ENCODE data around the gene DNAH10.

The DNAH10 gene

DNA sequence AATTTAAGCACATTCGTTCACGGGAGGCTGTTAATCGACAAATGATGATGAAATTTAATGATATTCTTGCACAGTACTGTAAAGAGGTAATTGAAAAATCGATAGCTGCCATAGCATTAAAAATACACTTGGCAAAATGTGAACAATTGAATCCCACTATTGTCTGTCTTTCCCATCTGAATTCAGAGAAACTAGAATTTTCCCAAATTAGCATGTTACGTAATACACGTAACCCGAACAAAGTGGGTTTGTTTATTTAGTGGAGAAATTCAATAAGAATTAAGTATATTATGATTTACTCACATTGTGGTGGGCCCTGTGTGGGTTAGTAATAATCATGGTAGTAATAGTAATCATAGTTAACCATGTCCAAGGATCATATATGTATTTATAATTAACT lies 31.9 kb downstream of the DNAH10 start:
- DNase-seq = no peak

DNA sequence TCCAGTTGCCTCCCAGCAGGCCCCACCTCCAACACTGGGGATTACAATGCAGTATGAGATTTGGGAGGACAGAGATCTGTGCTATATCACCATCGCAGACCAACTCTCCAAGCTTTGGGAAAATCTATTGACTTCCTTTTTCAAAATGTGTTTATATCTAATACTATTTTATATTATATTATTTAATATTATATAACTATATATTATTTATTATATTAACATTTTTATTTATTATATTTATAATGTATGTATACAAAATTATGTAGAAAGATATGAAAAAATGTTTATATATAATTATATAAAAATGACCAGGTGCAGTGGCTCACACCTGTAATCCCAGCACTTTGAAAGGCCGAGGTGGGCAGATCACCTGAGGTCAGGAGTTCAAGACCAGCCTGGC lies 36.4 kb downstream of the DNAH10 start:
- no peak for DNase-seq

DNA sequence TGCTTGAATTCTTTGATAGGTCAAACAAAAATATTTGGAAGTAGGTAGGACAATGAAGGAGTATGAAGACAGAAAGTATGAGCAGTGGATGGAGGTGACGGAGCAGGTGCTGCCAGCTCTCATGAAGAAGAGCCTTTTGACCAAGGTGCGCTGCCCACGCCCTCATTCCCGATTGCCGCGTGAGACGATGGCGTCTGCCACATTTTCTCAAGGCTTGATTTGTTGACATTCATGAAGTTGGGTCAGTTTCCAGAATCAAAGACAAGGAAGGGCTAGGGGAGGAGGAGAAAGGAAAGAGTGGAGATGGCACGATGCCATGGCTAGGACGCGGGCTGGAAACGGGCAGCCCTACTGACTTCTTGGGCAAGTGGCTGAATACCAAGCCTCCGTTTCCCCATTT lies 37.1 kb downstream of the DNAH10 start:
- no peak for DNase-seq

DNA sequence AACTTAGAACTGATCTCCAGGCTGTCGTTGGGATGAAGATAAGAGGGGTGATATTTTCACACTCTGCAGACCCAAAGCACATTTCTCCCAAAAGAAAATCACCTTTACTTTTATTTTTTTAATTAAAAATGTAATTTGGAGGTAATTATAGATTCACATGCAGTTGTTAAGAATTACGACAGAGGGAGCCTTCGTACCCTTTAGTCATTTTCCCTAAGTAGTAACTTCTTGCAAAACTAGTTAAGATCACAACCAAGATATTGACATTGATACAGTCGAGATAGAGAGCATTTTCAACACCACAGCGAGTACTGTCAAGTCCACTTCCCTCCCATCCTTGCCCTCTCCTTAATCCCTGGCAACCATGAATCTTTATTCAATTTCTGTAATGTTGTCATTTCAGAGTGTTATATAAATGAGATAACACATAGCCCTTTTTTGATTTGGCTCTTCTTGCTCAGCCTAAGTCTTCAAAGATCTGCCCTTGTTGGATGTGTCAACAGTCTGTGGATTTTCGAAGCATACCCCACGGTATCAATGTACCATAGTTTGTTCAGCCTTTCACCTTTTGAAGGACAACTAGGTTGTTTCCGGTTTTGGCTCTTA lies 39.6 kb downstream of the DNAH10 start:
- DNase-seq = peak; percentile 25

DNA sequence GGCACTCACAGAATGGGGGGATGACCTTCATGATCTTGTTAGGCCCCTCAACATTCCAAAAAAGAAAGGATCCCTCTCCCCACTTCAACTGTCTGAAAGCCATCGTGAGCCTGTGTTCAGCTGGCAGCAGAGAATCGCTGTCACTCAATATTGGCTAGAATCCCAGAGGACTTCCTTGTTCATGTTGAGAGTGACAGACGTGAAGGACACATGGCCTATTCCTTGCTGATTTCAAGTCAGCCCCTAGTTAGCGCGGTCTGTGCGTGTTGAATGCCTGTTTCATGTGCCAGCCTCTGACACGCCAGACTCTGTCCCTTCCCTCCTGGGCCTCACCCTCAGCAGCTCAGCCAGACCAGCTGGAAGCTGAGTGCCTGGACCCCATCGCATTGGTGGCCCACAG lies 43.1 kb downstream of the DNAH10 start:
- DNase-seq = no peak

DNA sequence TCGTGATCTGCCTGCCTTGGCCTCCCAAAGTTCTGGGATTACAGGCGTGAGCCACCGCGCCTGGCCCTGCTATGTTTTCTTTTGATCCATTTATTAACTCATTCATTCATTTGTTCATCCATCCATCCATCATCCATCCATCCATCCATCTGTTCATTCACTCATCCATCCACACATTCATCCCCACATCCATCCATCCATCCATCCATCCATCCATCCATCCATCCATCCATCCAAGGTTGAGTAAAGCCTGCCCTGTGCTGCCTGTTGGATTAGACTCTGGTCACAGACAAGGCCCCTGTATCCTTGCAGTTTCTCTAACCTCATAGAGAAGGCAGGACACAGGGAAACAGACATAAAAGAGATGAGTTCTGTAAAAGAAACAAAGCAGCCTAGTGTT lies 44.9 kb downstream of the DNAH10 start:
- DNase-seq = no peak

DNA sequence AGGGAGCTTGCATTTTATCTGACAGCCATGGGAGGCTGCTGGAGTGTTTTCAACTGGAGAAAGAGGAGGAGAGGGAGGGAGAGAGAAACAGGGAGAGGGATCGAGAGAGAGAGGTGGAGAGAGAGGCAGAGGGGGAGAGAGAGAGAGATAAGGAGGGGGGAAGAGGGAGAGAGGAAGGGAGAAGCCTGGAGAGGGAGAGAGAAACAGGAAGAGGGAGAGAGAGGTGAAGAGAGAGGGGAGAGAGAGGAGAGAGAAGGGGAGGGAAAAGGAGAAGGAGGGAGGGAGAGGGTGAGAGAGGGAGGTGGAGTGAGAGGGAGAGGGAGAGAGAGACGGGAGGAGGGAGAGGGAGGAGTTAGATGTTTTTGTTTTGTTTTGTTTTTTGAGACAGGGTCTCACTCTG lies 45.6 kb downstream of the DNAH10 start:
- peak; percentile 8 for DNase-seq

DNA sequence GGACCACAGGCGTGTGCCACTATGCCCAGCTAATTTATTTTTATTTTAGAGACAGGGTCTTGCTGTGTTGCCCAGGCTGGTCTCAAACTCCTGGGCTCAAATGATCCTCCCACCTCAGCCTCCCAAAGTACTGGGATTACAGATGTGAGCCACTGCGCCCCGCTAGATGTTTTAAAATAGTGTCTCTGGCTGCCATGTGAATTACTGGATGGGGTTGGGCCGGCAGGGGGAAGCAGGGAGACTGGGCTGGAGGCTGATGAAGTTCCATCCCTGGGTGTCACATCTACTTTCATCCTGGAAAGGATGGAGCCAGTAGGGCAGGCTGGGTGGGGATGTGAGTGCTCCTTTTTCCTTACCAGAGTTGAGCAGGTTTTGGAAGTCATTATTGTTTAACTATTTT lies 46.1 kb downstream of the DNAH10 start:
- no peak for DNase-seq

DNA sequence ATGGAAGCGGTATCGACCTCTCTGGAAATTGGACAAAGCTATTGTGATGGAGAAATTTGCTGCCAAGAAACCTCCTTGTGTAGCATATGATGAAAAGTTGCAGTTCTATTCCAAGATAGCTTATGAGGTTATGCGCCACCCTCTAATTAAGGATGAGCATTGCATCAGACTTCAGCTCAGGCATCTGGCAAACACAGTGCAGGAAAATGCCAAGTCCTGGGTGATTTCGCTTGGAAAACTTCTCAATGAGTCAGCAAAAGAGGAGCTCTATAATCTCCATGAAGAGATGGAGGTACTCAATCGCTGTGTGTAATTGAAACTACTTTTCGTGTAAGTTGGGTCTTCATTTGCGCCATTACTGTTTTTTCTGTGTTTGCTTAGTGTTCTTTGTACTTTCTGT lies 51.2 kb downstream of the DNAH10 start:
- peak; percentile 50 for DNase-seq

DNA sequence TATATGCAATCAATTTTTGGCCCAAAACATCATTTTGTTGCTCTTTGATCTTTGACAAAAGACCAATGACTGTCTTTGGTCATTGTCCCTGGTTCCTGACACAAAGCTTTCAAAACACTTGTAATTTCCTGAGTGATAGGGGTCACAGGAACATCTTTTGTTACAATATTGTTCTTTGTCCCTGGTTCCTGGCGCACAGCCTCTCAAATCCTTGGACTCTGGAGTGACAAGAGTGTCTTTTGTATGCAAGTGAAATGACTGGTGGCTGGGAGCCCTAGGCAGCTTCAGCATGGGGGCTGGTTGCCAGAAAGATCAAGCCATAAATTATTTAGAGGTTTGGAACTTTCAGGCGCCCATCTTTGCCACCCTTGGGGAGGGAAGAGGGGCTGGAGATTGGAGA lies 53.9 kb downstream of the DNAH10 start:
- no peak for DNase-seq

DNA sequence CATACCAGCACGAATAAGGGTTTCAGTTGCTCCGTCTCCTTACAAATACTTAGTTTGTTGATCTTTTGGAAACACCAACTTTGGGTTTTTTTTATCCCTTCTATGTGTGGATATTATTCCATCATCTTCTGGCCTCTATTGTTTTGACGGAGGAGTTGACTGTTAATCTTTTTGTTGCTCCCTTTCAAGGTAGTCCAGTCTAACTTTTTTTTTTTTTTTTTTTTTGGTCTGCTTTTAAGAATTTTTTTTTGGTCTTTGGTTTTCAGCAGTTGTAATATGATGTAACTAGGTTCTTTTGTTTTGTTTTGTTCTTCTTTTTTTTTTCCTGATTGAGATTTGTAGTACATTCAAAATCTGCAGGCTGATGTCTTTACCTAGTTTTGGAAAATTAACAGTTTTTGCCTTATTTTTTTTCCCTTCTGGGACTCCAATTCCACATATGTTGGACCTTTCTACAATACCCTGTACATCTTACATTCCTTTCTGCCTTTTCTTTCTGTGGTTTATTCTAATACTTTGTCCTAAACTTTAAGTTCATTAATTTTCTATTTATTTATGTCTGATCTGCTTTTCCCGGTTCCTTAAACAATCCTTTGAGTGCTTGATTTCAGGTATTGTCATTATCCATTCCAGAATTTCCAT lies 54.9 kb downstream of the DNAH10 start:
- no peak for DNase-seq

DNA sequence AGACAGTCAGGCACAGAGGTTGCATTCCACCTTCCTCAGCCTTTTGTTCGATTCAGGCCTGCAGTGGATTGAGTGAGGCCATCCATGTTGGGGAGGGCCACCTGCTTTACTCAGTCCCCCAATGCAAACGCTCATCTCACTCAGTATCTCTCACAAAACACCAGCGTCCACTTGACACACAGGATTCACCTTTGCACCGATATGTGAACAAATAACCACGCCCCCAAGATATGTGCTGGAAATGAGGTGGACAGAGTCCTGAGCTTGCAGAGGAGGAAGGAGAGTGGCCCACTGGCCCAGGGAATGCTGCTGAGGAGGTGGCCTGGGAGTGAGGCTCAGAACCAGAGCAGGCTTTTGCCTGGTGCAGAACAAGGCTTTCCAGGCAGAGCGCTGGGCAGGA lies 60.7 kb downstream of the DNAH10 start:
- no peak for DNase-seq

DNA sequence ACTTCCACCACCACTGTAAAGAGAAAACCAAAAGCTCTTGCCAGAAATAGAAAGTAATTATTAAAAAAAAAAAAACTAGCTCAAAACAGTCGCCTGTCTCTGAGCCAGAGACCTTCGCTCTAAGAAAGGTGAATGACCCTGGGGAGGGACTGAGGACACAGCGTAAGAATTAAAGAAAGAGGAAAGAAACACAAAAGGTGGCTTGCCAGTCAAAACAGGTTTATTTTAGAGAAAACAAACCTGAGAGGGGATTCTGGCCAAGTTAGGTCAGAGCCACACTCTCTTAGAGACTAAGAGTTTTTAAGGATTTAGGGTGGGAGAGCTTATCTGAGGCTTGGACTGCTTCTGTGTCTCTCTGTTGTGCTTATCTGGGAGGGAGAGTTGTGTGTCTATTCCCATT lies 66.0 kb downstream of the DNAH10 start:
- no peak for DNase-seq

DNA sequence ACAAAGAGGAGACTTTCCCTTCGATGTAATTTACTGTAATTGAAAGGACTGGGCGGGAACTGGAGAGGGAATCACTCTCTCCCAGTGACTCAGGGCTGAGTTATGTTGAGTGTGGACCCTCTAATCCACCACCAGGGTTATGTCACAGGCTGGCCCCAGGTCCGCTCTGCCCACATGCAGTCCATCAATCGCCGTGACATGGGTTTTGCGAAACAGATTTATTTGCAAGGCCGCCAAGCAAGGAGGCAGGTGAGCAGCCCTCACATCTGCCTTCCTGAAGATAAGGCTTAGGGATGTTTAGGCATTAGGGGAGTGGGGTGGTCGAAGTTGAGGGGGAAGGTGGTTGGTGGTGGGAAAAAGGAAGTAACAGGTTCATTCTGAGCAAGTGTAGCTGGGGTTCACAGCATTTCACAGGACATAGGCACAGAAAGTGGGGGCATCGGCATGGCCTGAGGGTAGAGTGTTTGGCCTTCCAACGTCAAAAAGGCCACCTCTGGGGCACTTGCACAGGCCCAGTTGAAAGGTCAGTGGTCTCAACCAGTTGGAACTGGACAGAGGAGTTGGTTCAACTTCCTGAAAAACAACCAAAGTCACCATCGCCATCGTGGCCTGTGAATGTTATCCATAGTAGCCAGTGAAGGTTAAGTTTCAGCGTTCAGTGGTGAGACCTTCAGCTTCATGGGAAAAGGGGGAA lies 66.9 kb downstream of the DNAH10 start:
- DNase-seq = peak; percentile 6

DNA sequence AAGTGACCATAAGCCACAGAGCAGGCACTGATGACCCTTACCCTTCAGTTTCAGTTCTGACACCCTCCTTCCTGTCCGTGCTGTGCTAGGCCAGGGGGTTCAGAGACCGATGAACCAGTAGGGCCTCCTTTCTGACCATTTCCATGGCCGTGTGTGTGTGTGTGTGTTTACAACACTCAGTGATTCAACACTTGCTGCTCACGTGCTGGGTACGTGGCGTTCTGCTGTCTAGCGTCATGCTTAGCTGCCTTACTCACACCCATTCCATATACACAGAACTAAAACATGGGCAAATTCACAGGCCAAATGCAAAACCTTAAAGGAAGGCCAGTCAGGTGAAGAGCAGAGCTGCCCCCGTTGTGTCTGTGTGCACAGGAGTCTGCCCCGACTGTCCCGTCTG lies 67.5 kb downstream of the DNAH10 start:
- peak; percentile 7 for DNase-seq

DNA sequence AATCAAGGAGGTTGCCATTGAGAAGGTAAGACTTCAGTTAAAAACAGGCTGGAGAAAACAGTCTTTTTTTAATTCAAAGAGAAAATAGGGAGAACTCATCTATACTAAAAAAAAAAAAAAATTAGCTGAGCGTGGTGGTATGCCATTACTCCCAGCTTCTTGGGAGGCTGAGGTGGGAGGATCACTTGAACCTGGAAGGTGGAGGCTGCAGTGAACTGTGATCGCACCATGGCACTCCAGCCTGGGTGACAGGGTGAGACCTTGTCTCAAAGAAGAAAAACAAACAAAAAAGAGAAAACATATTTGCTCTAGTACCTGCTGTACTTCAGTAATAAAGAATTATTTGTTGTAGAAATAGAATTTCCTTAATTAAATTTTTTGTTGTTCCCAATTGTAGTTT lies 68.6 kb downstream of the DNAH10 start:
- no peak for DNase-seq

DNA sequence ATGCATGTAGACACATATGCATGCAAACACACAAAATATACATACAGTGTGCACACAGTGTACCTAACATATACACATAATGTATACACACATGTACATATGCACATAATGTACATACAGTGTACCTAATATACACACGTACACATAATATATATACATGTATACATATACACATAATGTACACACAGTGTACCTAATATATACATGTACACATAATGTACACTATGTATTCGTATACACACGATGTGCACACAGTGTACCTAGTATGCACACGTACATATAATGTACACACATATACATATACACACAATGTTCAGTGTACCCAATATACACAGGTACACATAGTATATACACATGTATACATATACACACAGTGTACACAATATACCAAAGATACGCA lies 70.0 kb downstream of the DNAH10 start:
- no peak for DNase-seq

DNA sequence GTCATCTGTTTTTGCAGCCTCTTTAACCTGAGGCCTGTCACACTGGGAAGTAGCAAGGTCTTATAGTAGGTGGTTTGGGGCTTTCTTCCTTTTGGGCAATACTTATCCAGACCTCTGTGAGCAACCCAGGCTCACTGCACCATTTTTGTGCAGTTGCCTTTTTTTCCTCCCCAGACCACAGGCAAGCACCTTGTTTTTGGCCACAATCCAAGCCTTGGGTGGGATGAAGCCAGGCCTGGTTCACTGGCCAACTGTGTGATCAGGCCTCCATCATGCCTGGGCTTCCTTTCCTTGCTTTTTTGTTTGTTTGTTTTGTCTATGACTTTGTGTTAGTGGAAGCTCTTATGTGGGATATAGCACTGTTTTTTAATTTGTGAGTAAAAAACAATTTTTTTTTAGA lies 71.7 kb downstream of the DNAH10 start:
- no peak for DNase-seq

DNA sequence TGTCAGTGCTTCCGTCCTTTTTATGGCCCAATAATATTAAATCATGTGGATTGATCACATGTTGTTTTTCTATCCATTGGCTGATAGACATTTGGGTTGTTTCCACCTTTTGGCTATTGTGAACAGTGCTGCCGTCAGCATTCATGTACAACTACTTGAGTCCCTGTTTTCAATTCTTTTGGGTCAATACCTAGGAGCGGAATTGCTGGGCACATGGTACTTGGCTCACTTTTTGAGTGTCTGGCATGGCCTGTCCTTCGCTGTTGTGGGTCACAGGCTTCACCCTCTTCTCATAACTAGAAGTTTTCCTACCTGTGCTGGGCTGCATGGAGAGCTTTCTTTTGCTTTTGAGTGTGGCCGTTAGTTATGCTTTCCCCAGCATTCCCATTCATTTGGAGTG lies 72.7 kb downstream of the DNAH10 start:
- no peak for DNase-seq

DNA sequence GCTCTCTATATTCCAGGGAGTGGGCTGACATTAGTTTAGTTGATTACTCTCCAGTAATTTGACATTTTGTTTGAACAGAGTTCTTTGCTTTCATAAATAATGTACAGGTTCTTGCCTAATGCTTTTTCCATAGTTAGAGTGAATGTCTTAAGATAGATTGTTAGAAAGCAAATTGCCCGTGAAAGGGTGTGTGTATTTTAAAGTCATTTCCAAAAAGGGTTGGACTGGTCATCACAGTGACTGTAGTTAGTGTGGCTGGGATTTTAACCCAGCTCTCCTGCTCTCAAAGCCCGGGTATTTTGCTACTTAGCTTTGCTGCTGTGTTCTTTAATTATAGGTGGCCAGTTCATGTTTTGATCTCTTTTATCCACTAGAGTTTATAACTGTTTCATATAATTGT lies 74.2 kb downstream of the DNAH10 start:
- no peak for DNase-seq

DNA sequence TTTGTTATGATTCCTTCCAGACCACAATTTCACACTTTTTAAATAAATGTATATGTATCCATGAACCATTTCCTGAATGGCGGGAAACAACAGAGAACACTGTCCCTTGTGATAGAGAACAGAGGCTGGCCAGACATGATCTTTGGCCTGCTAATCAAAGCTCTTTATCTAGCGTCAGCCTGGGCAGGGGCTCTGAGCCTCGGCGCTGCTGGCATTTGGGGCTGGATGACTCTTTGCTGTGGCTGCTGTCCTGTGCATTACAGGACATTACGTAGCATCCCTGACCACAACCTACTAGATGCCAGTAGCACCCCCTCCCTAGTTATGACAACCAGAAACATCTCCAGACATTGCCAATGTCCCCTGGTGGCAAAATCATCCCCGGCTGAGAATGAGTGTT lies 77.7 kb downstream of the DNAH10 start:
- no peak for DNase-seq

DNA sequence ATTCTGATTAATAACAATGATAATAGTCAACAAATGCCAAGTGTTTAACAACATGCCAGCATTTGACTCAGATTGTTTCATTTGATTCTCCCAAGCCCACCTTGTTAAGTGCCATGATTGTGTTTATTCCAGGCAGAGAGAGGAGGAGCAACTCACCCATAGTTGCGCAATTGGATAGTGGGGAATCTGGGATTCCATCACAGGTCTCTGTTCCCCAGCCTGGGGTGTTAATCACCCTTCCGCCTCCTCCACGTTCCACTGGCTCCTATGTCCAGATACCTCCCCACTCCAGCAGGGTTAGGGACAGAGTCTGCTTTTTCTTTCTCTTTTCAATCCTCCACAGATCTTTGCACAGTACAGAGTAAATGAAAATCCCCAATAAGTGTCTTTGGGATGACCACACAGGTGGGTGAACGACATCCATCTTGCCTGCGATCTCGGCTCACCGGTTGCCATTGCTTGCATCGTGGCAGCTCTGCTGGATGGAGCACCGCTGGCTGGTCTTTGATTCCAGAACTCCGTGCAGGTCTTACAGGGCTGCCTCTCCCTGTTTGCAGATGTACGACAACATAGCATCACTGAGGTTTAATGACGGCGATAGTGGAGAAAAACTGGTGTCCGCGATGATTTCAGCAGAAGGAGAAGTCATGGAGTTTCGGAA lies 78.8 kb downstream of the DNAH10 start:
- no peak for DNase-seq

DNA sequence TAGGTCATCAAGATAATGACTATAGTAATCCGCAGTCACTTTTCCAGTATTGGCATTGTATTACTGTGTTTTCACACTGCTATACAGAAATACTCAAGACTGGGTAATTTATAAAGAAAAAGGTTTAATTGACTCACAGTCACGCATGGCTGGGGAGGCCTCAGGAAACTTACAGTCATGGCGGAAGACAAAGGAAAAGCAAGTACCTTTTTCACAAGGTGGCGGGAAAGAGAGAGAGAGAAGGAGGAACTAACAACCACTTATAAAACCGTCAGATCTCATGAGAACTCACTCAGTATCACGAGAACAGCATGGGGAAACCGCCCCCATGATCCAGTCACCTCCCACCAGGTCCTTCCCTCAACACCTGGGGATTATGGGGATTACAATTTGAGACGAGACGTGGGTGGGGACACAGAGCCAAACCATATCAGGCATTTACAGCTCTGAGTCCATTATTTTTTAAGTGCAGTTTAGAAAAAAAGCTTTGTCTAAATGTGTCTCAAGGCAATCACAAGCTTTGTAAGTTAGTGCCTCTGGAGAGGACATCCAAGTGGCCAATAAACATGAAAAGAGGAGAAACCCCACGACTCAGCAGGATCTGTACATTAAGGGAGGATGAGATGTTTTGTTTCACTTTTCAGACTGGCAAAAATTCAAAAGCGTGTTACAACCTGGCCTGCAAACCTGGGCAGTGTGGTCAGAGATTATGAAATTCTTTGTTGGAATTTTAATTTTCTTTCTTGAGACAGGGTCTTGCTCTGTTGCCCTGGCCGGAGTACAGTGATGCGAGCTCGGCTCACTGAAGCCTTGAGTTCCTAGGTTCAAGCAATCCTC lies 82.0 kb downstream of the DNAH10 start:
- DNase-seq = no peak
